Activated CD4-positive, CD25-positive, alpha-beta regulatory T cell treated with anti-CD3 and anti-CD28 coated beads, Interleukin-2, amount 50 U/mL, for 16 hours (primary cell): ENCODE data around the gene C22orf15.
"Not testable (repeated sequence)": the region's sequence is repeated elsewhere in the genome, so short reads cannot be mapped to it uniquely, and the experiment has no call there.

Experiments used
- DNase-seq: peaks from one replicate; pipeline ENCODE4 v3.0.0-alpha.2; 2020; ENCODE audit warnings: low read depth, low spot score

C22orf15 gene

GRCh38 chr22:23762842-23763578 is at the start of gene C22orf15:
Gene C22orf15, plus strand, starts transcription at chr22:23762990. Its CDS starts 317 bp downstream, at chr22:23763307.
- no peak for DNase-seq

- no peak for DNase-seq
These were observed 48.8 kb upstream of the C22orf15 start for GRCh38 chr22:23713696-23714595.

GRCh38 chr22:23714596-23715578 is 47.9 kb upstream of the C22orf15 start:
- DNase-seq: no peak

GRCh38 chr22:23715806-23716375 is 46.9 kb upstream of the C22orf15 start:
- DNase-seq: no peak

GRCh38 chr22:23716811-23717801 is 45.7 kb upstream of the C22orf15 start:
- peak; percentile 61 for DNase-seq

GRCh38 chr22:23718371-23719165 is 44.2 kb upstream of the C22orf15 start:
- no peak for DNase-seq

- DNase-seq: no peak
These were observed 41.9 kb upstream of the C22orf15 start for GRCh38 chr22:23720855-23721254.

- no peak for DNase-seq
These were observed 40.6 kb upstream of the C22orf15 start for GRCh38 chr22:23722160-23722559.

- DNase-seq: no peak
These were observed 40.1 kb upstream of the C22orf15 start for GRCh38 chr22:23722724-23723123.

- not testable (repeated sequence) for DNase-seq
These were observed 34.7 kb upstream of the C22orf15 start for GRCh38 chr22:23728108-23728507.

- no peak for DNase-seq
These were observed 25.1 kb upstream of the C22orf15 start for GRCh38 chr22:23737696-23738095.

GRCh38 chr22:23742505-23743264 is 20.1 kb upstream of the C22orf15 start:
- DNase-seq: no peak

- no peak for DNase-seq
These were observed 19.5 kb upstream of the C22orf15 start for GRCh38 chr22:23743303-23743705.

- no peak for DNase-seq
These were observed 18.8 kb upstream of the C22orf15 start for GRCh38 chr22:23744001-23744400.

- no peak for DNase-seq
These were observed 18.3 kb upstream of the C22orf15 start for GRCh38 chr22:23744485-23744884.

- no peak for DNase-seq
These were observed 17.0 kb upstream of the C22orf15 start for GRCh38 chr22:23745791-23746190.

- DNase-seq: no peak
These were observed 12.9 kb upstream of the C22orf15 start for GRCh38 chr22:23749841-23750301.

GRCh38 chr22:23750367-23750713 is 12.4 kb upstream of the C22orf15 start:
- DNase-seq: no peak
